ENCODE results near the gene GOLPH3.
"Not testable (repeated sequence)": the region's sequence is repeated elsewhere in the genome, so short reads cannot be mapped to it uniquely, and the experiment has no call there.

GOLPH3 gene

GRCh38 chr5:32193591-32193990, 19.5 kb upstream of the GOLPH3 start:
- H3K9ac ChIP-seq (ENCODE audit: low read depth, low read length): no peak overlapping the region
- no peaks in the 10 kb centered on the region for H3K9me3 ChIP-seq (ENCODE audit: control insufficient read depth, insufficient read depth, low read length)
- no peaks in the 10 kb centered on the region for H3K4me1 ChIP-seq (ENCODE audit: insufficient read depth, low read length)
- no peaks in the 10 kb centered on the region for H3K36me3 ChIP-seq (ENCODE audit: insufficient read depth, low read length)

- H3K9me3 ChIP-seq (ENCODE audit: control insufficient read depth, insufficient read depth, low read length): no peaks in the 10 kb centered on the region
- H3K9ac ChIP-seq (ENCODE audit: low read depth, low read length): no peak overlapping the region
- H3K4me1 ChIP-seq (ENCODE audit: insufficient read depth, low read length): no peaks in the 10 kb centered on the region
- no peaks in the 10 kb centered on the region for H3K36me3 ChIP-seq (ENCODE audit: insufficient read depth, low read length)
These were observed 16.0 kb upstream of the GOLPH3 start for GRCh38 chr5:32190095-32190494.

- Histone ChIP-seq H3K9ac (ENCODE audit: low read depth, low read length) (no peak overlapping the region), H3K9me3 (ENCODE audit: control insufficient read depth, insufficient read depth, low read length) (no peaks in the 10 kb centered on the region), H3K4me1 (ENCODE audit: insufficient read depth, low read length) (no peaks in the 10 kb centered on the region), H3K36me3 (ENCODE audit: insufficient read depth, low read length) (no peaks in the 10 kb centered on the region)
These were observed 13.6 kb upstream of the GOLPH3 start for GRCh38 chr5:32187675-32188074.

DNA sequence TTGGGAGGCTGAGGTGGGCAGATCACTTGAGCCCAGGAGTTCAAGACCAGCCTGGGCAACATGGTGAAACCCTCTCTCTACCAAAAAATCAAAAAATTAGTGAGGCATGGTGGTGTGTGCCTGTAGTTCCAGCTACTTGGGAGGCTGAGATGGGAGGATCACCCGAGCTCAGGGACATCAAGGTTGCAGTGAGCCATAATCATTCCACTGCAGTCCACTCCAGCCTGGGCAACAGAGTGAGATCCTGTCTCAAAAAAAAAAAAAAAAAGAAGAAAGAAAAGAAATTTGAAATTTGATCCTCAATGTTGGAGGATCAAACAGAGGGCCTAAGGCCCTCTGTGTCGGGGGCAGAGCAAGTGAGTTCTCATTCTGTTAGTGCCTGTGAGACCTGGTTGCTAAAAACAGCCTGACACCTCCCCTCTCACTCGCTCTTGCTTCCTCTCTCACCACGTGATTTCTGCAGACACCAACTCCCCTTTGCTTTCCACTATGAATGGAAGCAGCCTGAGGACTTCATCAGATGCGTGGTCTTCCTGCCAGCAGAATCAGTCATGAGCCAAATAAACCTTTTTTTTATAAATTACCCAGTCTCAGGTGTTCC, 8.4 kb upstream of the GOLPH3 start:
- no peak overlapping the region for H3K9ac ChIP-seq (ENCODE audit: low read depth, low read length)
- H3K36me3 ChIP-seq (ENCODE audit: insufficient read depth, low read length): no peaks in the 10 kb centered on the region
- H3K9me3 ChIP-seq (ENCODE audit: control insufficient read depth, insufficient read depth, low read length): no peaks in the 10 kb centered on the region
- no peaks in the 10 kb centered on the region; the same call in 1 of the 2 replicates for H3K4me1 ChIP-seq (ENCODE audit: insufficient read depth, low read length)

DNA sequence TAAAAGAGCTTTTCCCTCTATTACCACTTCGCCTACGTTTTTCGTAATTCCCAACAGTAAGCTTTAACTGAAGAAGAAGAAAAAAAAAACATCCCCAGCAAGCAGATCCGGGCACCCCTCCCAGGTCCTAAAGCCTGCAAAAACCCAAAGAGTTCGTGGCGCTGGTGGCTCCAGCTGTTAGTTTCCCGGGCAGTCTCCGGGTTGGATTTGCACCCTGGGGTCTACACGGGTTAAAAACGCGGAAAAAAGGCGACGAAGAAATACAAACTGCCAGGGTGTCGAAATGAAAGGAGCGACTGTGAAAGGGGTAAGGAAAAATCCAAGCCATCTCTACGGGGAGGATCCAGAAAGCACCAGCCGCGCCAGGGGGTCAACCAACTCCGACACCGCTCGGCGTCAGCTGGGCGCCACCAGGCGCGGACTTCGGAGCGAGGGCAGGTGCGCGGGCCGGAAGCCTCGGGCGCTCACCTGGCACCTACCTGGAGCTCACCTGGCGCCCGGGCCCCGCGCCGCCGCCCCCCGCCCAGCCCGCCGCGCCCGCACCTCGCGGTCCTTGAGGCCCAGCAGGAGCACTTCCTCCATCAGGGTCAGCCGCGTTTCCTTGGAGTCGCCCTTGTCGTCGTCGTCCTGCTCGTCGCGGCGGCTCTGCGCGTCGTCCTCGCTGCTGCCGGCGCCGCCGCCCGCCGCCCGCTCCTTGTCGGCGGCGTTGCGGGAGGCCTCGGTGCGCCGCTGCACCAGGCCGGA, 680 bp downstream of the GOLPH3 start:
- Histone ChIP-seq H3K9me3 (ENCODE audit: control insufficient read depth, insufficient read depth, low read length) (no peaks in the 10 kb centered on the region), H3K4me1 (ENCODE audit: insufficient read depth, low read length) (no peaks in the 10 kb centered on the region; the same call in 1 of the 2 replicates), H3K36me3 (ENCODE audit: insufficient read depth, low read length) (peaks cover 15% of the 10 kb centered on the region), H3K9ac (ENCODE audit: low read depth, low read length) (peak overlapping the region; percentile 98)

- H3K9me3 ChIP-seq (ENCODE audit: control insufficient read depth, insufficient read depth, low read length): no peaks in the 10 kb centered on the region
- no peaks in the 10 kb centered on the region; the same call in 1 of the 2 replicates for H3K4me1 ChIP-seq (ENCODE audit: insufficient read depth, low read length)
- peaks cover 18% of the 10 kb centered on the region for H3K36me3 ChIP-seq (ENCODE audit: insufficient read depth, low read length)
- peak overlapping the region; percentile 98 for H3K9ac ChIP-seq (ENCODE audit: low read depth, low read length)
These were observed 1.2 kb downstream of the GOLPH3 start for GRCh38 chr5:32172923-32173266.

GRCh38 chr5:32172186-32172911, 1.8 kb downstream of the GOLPH3 start:
- Histone ChIP-seq H3K36me3 (ENCODE audit: insufficient read depth, low read length) (peaks cover 22% of the 10 kb centered on the region), H3K9ac (ENCODE audit: low read depth, low read length) (peak overlapping the region; percentile 98)
- not testable (repeated sequence) for H3K4me1 ChIP-seq (ENCODE audit: insufficient read depth, low read length)

GRCh38 chr5:32170303-32171151, 3.6 kb downstream of the GOLPH3 start:
- Histone ChIP-seq H3K4me1 (ENCODE audit: insufficient read depth, low read length) (no peaks in the 10 kb centered on the region), H3K9ac (ENCODE audit: low read depth, low read length) (no peak overlapping the region), H3K9me3 (ENCODE audit: control insufficient read depth, insufficient read depth, low read length) (no peaks in the 10 kb centered on the region), H3K36me3 (ENCODE audit: insufficient read depth, low read length) (peaks cover 27% of the 10 kb centered on the region)

More at GRCh38 chr5:32172186-32172911, 1.8 kb downstream of the GOLPH3 start:
- not testable (repeated sequence) for H3K9me3 ChIP-seq (ENCODE audit: control insufficient read depth, insufficient read depth, low read length)

DNA sequence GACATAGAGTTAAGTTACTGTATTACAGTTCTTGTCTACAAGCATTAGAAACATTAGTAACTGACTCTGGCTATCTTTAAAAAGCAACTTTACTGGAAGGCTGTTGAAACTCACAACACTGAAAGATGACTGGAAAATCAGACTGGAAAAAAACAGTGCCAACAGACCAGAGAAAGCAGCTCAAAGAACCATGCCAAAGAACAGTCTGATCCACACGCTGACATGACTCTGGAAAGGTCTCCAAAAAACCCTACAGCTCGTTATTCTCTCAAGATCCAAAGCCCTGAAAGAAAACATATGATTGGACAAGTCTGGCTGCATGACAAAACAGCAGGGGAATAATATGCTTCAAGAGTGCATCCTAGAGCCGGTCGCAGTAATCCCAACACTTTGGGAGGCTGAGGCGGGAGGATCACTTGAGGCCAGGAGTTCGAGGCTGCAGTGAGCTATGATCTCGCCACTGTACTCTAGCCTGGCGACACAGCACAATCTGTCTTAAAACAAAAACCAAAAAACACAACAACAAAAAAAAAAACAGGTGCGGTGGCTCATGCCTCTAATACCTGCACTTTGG, 5.6 kb downstream of the GOLPH3 start:
- no peaks in the 10 kb centered on the region for H3K9me3 ChIP-seq (ENCODE audit: control insufficient read depth, insufficient read depth, low read length)
- H3K36me3 ChIP-seq (ENCODE audit: insufficient read depth, low read length): peaks cover 30% of the 10 kb centered on the region
- H3K9ac ChIP-seq (ENCODE audit: low read depth, low read length): no peak overlapping the region
- H3K4me1 ChIP-seq (ENCODE audit: insufficient read depth, low read length): no peaks in the 10 kb centered on the region

GRCh38 chr5:32165597-32165996, 8.5 kb downstream of the GOLPH3 start:
- H3K36me3 ChIP-seq (ENCODE audit: insufficient read depth, low read length): peaks cover 23% of the 10 kb centered on the region
- H3K9me3 ChIP-seq (ENCODE audit: control insufficient read depth, insufficient read depth, low read length): no peaks in the 10 kb centered on the region
- no peak overlapping the region for H3K9ac ChIP-seq (ENCODE audit: low read depth, low read length)
- no peaks in the 10 kb centered on the region for H3K4me1 ChIP-seq (ENCODE audit: insufficient read depth, low read length)

- H3K4me1 ChIP-seq (ENCODE audit: insufficient read depth, low read length): no peaks in the 10 kb centered on the region
- peaks cover 18% of the 10 kb centered on the region for H3K36me3 ChIP-seq (ENCODE audit: insufficient read depth, low read length)
- H3K9ac ChIP-seq (ENCODE audit: low read depth, low read length): no peak overlapping the region
- no peaks in the 10 kb centered on the region for H3K9me3 ChIP-seq (ENCODE audit: control insufficient read depth, insufficient read depth, low read length)
These were observed 10.3 kb downstream of the GOLPH3 start for GRCh38 chr5:32163785-32164184.

DNA sequence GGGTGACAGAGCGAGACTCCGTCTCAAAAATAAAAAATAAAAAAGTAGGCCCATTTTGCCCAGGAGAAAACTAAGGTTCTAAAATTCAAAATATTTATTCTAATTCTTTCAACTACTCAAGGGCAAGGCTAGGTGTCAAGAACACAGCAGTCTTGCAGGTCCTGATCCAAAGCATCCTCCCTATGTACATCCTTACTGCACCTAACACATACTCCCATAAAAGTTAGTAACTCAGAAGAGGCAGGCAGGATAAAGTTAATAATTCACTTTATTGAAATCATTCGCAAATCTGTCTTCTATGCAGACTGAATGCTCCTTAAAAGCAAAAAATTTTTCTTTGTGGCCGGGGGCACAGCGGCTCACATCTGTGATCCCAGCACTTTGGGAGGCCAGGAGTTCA, 11.1 kb downstream of the GOLPH3 start:
- Histone ChIP-seq H3K9ac (ENCODE audit: low read depth, low read length) (no peak overlapping the region), H3K9me3 (ENCODE audit: control insufficient read depth, insufficient read depth, low read length) (no peaks in the 10 kb centered on the region), H3K4me1 (ENCODE audit: insufficient read depth, low read length) (no peaks in the 10 kb centered on the region; the same call in 1 of the 2 replicates), H3K36me3 (ENCODE audit: insufficient read depth, low read length) (peaks cover 12% of the 10 kb centered on the region)

- peaks cover 6% of the 10 kb centered on the region for H3K4me1 ChIP-seq (ENCODE audit: insufficient read depth, low read length)
- H3K36me3 ChIP-seq (ENCODE audit: insufficient read depth, low read length): no peaks in the 10 kb centered on the region
- no peaks in the 10 kb centered on the region for H3K9me3 ChIP-seq (ENCODE audit: control insufficient read depth, insufficient read depth, low read length)
- no peak overlapping the region for H3K9ac ChIP-seq (ENCODE audit: low read depth, low read length)
These were observed 13.9 kb downstream of the GOLPH3 start for GRCh38 chr5:32160228-32160627.

Measured in ES-I3 (cell line).